WI38 (cell line): ENCODE measurements around the gene LRMDA.

Experiments used
- H3K4me3 ChIP-seq: 2 replicates; pipeline ENCODE4 v1.5.1; 2011; ENCODE audit warnings: low read depth, mild to moderate bottlenecking, control low read depth, low read length
- CTCF ChIP-seq: IDR thresholded peaks from 2 replicates; pipeline ENCODE4 v1.5.1; 2012; ENCODE audit warnings: low read depth, mild to moderate bottlenecking, control low read depth, low read length

Gene LRMDA

GRCh38 chr10:76491216-76491615 is 1059.8 kb downstream of the LRMDA start:
- no peak for TF ChIP-seq CTCF
- no peak overlapping the region for H3K4me3 ChIP-seq

GRCh38 chr10:76492026-76492425 is 1060.6 kb downstream of the LRMDA start:
- no peak for TF ChIP-seq CTCF
- H3K4me3 ChIP-seq, result no peak overlapping the region

DNA sequence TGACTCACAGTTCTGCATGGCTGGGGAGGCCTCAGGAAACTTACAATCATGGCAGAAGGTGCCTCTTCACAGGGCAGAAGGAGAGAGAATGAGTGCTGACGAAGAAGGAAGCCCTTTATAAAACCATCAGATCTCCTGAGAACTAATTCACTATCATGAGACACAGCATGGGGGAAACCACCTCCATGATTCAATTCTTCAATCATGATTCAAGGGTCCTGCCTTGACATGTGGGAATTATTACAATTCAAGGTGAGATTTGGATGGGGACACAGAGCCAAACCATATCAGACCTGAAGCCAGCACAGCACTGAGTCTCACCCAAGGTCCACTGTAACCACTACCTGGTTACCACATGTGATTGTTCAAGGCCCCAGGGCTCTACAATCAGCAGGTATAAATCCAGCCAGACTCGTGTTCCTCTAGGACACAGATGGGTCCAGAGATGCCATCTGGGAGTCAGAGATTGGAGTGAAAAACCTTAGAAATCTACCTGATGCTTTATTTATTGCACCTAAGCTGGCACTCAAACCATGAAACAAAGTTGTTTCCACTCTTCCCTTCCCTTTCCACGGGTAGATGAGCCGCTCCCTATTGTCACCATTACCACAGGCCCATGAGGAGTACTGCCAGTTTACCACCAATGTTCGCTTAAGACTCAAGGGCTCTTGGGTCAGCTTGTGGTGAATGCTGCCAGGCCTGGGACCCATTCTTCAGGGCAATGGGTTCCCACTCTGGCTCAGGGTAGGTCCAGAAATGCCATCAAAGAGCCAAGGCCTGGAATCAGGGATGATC is 1061.5 kb downstream of the LRMDA start:
- H3K4me3 ChIP-seq, result no peak overlapping the region
- TF ChIP-seq CTCF, result no peak

DNA sequence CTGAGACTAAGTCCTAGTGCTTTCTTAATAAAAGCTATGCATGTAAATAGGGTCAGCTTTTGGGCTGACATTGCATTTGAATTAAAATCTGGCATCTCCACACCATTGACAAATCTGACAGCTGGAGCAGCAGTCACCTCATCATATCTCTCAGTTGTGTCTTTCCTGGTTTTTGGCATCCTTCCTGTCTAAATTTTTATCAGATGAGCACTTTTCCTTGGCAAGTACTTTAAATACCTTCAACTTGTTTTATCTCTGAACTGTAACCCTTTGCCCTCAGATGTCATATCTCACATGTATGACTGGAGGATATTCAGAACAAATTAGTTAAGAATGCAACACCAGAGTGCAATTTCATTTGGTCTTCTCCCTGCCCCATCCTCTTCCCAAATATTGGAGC is 1066.2 kb downstream of the LRMDA start:
- H3K4me3 ChIP-seq, result no peak overlapping the region
- no peak for TF ChIP-seq CTCF

- TF ChIP-seq CTCF, result no peak
- no peak overlapping the region for H3K4me3 ChIP-seq
Measured at GRCh38 chr10:76504823-76505222, 1073.4 kb downstream of the LRMDA start.

GRCh38 chr10:76509446-76509845 is 1078.0 kb downstream of the LRMDA start:
- no peak for TF ChIP-seq CTCF
- no peak overlapping the region for H3K4me3 ChIP-seq

- TF ChIP-seq CTCF, result no peak
- no peak overlapping the region for H3K4me3 ChIP-seq
Measured at GRCh38 chr10:76514321-76514720, 1082.9 kb downstream of the LRMDA start.
